Nephron progenitor cell (in vitro differentiated cells): Measurements from ENCODE around the gene FRAT2.

Experiments used
- DNase-seq: peaks from one replicate; pipeline ENCODE4 v3.0.0; 2021
- H3K27ac Mint-ChIP-seq: 2 replicates; pipeline ENCODE4 v1.8.0; 2021; ENCODE audit warnings: mild to moderate bottlenecking, moderate library complexity, mixed read lengths
- H3K27me3 Mint-ChIP-seq: 2 replicates; pipeline ENCODE4 v1.8.0; 2021; ENCODE audit warnings: mild to moderate bottlenecking, low read depth, mixed read lengths; ENCODE audit not compliant: poor library complexity
- H3K36me3 Mint-ChIP-seq: 2 replicates; pipeline ENCODE4 v1.8.0; 2021; ENCODE audit warnings: low read depth, mixed read lengths
- H3K4me1 Mint-ChIP-seq: 2 replicates; pipeline ENCODE4 v1.8.0; 2021; ENCODE audit warnings: mixed read lengths
- H3K4me3 Mint-ChIP-seq: 2 replicates; pipeline ENCODE4 v1.8.0; 2021; ENCODE audit warnings: mild to moderate bottlenecking, moderate library complexity, mixed read lengths
- H3K9me3 Mint-ChIP-seq: 2 replicates; pipeline ENCODE4 v1.8.0; 2021; ENCODE audit warnings: mild to moderate bottlenecking, moderate library complexity, mixed read lengths
- TF ChIP-seq, protein P1 (sequence below): fragments of 200-600 bp; sonication (generic); IDR thresholded peaks from 2 replicates; pipeline ENCODE4 v1.5.0; 2021; ENCODE audit warnings: antibody characterized with exemption

The FRAT2 gene

DNA sequence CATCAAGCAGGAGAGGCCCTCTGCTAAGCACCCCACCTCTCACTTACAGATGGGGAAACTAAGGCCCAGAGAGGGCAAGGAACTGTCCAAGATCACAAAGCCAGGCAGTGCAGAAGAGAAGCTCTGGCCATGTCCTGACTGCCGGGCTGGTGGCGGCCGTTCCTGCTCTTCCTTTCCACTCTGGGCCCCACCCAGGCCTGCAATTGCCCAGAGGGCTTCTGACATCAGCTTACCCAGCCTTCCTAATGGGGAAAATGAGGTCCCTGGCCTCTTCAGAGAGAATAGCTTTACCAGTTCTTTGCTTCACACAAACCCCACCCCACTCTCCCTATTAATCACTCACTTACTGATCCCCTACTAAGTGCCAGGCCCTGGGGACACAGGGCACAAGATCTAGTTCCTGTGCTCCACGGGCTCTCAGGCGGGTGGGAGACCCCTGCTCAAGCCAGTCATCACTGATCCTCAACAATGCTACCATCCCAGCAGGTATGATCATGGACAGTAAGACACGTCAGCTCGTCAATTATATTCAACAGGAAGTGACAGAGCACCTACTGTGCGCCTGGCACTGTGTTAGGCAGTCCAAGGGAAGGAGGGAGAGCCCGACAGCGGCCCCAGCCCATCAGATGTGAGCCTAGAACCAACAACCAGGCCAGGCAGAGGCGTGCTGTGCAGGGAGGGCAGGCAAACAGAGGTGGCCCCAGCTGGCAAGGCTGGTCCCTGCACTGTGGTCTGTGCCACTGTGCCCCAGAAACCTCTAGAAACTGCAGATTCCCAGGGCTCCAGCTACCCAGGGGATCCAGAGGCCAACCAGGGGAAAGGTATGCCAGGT is 26.4 kb upstream of the FRAT2 start:
- Mint-ChIP-seq H3K4me3 (no peak overlapping the region), H3K4me1 (peaks cover under 1% of the 10 kb centered on the region), H3K27me3 (peaks cover 6% of the 10 kb centered on the region), H3K36me3 (peaks cover 47% of the 10 kb centered on the region), H3K9me3 (no peaks in the 10 kb centered on the region), H3K27ac (peak overlapping the region; percentile 75)
- TF ChIP-seq, protein P1, sequence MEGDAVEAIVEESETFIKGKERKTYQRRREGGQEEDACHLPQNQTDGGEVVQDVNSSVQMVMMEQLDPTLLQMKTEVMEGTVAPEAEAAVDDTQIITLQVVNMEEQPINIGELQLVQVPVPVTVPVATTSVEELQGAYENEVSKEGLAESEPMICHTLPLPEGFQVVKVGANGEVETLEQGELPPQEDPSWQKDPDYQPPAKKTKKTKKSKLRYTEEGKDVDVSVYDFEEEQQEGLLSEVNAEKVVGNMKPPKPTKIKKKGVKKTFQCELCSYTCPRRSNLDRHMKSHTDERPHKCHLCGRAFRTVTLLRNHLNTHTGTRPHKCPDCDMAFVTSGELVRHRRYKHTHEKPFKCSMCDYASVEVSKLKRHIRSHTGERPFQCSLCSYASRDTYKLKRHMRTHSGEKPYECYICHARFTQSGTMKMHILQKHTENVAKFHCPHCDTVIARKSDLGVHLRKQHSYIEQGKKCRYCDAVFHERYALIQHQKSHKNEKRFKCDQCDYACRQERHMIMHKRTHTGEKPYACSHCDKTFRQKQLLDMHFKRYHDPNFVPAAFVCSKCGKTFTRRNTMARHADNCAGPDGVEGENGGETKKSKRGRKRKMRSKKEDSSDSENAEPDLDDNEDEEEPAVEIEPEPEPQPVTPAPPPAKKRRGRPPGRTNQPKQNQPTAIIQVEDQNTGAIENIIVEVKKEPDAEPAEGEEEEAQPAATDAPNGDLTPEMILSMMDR = no peak
- no peak for DNase-seq

DNA sequence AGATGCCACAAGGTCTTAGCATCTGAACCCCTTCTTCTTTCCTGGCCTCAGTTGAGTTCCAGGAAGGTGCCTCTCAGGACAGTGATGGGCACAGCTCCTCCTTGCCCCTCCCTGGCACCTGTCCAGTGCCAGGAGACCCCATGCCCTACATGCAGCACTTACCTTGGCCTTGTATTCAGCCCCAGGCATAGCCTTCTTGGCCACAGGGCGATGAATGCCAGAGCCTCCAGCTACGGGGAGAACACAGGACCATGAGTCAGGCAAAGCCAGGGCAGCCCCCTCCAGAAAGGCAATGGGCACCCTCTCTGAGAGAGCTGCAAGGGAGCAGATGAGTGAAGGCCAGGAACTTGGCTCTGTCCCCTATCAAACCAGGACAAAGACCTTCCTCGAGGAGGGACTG is 24.3 kb upstream of the FRAT2 start:
- no peak for DNase-seq
- H3K27me3 Mint-ChIP-seq = peaks cover 6% of the 10 kb centered on the region
- H3K27ac Mint-ChIP-seq = no peak overlapping the region
- peaks cover 32% of the 10 kb centered on the region for H3K36me3 Mint-ChIP-seq
- H3K4me3 Mint-ChIP-seq = no peak overlapping the region
- H3K4me1 Mint-ChIP-seq = peaks cover 6% of the 10 kb centered on the region
- TF ChIP-seq, protein P1 = no peak
- H3K9me3 Mint-ChIP-seq = no peaks in the 10 kb centered on the region

DNA sequence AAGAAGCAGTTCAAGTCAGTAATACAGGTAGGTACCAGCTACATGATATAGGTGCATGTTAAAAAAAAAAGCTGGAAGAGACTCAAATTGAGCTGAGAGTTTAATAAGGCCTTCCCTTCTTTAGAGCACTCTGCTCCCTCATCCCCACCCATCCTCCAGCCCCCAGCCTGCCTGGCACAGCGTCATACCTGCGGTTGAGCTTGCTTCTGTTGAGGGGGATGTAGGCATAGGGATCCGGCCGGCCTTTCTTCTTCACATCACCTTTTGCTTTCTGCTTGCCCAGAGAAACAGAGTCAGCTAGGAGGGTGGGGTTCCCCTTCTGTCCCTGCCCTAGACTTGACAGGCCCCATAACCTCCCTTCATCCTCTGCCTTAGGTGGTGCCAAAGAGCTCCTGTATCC is 23.8 kb upstream of the FRAT2 start:
- Mint-ChIP-seq H3K4me3 (no peak overlapping the region), H3K9me3 (no peaks in the 10 kb centered on the region), H3K4me1 (peaks cover 6% of the 10 kb centered on the region), H3K27me3 (peaks cover 6% of the 10 kb centered on the region), H3K36me3 (peaks cover 30% of the 10 kb centered on the region), H3K27ac (no peak overlapping the region)
- no peak for DNase-seq
- TF ChIP-seq, protein P1 = no peak

DNA sequence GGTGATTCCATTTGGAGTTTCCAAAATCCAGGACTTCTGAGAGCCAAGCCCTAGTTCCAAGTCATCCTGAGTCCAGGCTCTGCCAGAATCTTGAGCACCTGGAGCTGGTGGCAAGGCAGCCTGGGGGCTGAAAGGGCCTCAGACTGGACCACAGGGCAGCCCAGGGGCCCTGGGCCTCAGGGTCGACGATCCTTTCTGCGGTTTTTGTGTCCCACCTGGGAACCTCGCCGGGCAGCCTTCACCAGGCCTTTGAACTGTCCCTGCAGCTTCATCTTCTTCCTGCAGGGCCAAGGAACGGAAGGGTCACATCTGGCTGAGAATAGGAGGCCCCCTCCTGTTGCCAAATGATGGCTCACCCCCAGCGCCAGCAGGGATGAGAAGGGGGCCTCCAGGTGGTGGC is 22.4 kb upstream of the FRAT2 start:
- H3K4me1 Mint-ChIP-seq = peaks cover 6% of the 10 kb centered on the region
- TF ChIP-seq, protein P1 = no peak
- DNase-seq = no peak
- no peak overlapping the region for H3K27ac Mint-ChIP-seq
- H3K9me3 Mint-ChIP-seq = no peaks in the 10 kb centered on the region
- no peak overlapping the region for H3K4me3 Mint-ChIP-seq
- H3K36me3 Mint-ChIP-seq = peaks cover 25% of the 10 kb centered on the region
- peaks cover 6% of the 10 kb centered on the region for H3K27me3 Mint-ChIP-seq

DNA sequence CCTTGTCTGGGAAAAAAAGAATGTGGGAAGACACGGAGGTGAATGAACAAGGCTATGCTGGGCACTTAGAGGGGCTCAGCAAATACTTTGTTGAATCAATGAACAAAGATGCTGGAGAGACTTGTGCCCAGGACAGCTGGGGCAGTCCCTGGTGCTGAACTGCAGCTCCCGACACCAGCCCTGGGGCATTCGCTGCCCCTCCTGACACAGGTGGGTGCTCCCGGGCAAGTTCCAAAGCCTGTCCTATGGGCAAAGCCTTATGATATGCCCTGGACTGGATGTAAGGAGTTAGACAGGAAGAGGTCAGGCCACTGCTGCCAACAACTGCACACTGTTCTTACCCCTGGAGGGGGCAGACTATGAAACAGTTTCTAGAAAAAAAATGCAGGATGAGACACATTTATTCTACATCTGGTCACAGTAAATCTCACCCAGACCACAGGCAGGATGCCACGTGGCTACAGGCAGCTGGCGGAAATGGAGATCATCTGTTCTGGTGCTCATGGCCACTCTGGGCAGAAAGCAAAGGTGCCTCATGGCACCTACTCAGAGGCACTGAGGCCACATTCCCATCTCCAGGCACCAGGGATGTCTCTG is 21.9 kb upstream of the FRAT2 start:
- no peak for DNase-seq
- no peak overlapping the region for H3K4me3 Mint-ChIP-seq
- H3K9me3 Mint-ChIP-seq = no peaks in the 10 kb centered on the region
- H3K27ac Mint-ChIP-seq = peak overlapping the region; percentile 84
- H3K36me3 Mint-ChIP-seq = peaks cover 25% of the 10 kb centered on the region
- peaks cover 6% of the 10 kb centered on the region for H3K27me3 Mint-ChIP-seq
- TF ChIP-seq, protein P1 = no peak
- H3K4me1 Mint-ChIP-seq = peaks cover 6% of the 10 kb centered on the region
